Purkinje cell (primary cell): ENCODE measurements around the gene CMTM3. TPM values are rescaled to one million over a fixed set of nuclear protein-coding genes. Genes with fewer than 3 reads are reported as not detected.

ENCODE experiments used
- polyA plus RNA-seq: library from polyadenylated mRNA; unstranded; fragments of >200 nt; fragmentation: Nextera tagmentation; gene quantifications from 2 replicates; pipeline ENCODE4 v1.2.1, GENCODE V29; 2014

CMTM3 gene, protein sequence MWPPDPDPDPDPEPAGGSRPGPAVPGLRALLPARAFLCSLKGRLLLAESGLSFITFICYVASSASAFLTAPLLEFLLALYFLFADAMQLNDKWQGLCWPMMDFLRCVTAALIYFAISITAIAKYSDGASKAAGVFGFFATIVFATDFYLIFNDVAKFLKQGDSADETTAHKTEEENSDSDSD
- polyA plus RNA-seq: 0.87 TPM in 1 of 2 replicates, not detected in the other

GRCh38 chr16:66604376-66605176 is at the start of gene CMTM3:
Gene CMTM3, plus strand, starts transcription at chr16:66604704. Its CDS starts 102 bp downstream, at chr16:66604806.

DNA sequence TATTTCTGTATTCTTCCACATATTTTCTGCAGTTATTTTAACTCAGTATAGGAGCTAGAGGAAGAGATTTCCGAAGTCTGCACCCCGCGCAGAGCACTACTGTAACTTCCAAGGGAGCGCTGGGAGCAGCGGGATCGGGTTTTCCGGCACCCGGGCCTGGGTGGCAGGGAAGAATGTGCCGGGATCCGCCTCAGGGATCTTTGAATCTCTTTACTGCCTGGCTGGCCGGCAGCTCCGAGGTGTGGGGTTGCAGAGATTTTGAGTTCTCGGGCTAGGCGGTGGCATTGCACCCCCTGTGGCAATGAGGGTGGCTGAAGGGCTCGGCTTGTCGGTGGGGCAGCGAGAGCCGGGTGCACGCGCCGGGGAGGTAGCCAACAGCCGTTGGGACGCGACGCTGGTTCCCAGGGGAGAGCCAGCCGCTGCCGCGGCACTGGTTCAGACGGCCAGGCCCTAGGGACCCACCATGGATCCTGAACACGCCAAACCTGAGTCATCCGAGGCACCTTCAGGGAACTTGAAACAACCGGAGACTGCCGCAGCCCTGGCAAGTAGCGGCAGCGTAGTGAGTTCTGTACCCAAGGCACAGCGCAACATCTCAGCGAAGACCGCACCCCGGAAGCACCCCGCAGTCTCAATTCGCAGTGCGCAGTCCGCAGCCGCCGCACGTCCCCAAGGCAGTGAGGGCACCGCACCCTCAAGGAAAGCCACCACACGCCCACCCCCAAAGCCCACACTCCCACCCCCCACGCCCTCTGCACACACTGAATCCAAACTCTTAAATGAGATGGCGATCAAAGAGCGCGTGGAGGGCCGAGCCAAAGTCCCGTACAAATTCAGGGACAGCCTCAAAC is 38.2 kb upstream of the CMTM3 start, which contains the start of gene CMTM1:
Gene CMTM1 (plus strand): TSS at position 389 of the 851 bp plus-strand sequence. CDS start 75 bp downstream, at position 464.

DNA sequence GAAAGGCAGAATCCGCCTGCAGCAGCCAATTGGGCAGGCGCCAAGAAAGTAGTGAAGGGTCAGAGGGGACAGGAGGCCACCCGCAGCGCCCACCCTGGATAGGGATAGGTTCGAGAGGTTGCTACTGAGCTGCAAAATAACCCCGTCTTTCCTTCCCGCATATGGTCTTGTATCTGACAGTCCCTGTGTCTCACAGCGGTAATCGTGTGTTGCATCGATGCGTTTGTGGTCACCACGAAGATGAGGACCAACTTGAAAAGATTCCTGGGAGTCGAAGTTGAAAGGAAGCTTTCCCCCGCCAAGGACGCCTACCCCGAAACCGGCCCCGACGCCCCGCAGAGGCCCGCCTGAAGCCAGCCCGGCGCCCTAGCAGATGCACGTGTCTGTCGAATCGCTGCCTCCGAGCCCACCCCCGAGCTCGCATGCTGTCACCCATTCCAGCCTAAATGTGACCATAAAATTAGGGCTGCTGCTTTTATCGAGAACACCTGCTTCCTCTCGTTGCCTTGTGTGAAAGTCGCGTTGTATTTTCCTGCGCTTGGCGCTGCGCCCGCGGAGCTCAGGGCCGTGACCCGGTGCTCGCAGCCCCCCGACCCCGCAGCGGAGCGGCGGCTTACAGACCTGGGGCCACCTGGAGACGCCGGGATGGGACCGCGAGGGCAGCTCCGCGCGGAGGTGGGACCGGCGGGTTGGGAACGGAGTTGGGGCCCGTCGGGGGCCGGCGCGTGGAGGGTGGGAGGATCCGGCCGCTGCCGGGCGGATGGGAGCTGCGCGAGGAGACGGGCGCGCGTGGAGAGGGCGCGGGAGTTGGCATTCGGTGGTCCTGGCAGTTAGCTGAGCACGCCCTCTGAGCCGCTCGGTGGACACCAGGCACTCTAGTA is 25.6 kb upstream of the CMTM3 start, which contains the start of gene CMTM2:
Gene CMTM2 (plus strand): TSS at position 813 of the 881 bp plus-strand sequence. CDS start 145 bp downstream, outside the sequence.

Other genes with a start within 250 kb of the CMTM3 start
- 0.76 TPM in 1 of 2 replicates, not detected in the other for gene CDH5, start 238.0 kb upstream of the CMTM3 start, polyA plus RNA-seq
- not detected in 2 replicates for gene BEAN1, start 177.4 kb upstream of the CMTM3 start, polyA plus RNA-seq
- 32.4 and 41.7 TPM in 2 replicates for gene TK2, start 54.6 kb upstream of the CMTM3 start, polyA plus RNA-seq
- 92.4 and 93.7 TPM in 2 replicates for gene CKLF, start 52.1 kb upstream of the CMTM3 start, polyA plus RNA-seq
- not detected in 2 replicates for gene CMTM1, start 38.3 kb upstream of the CMTM3 start, polyA plus RNA-seq
- not detected in 2 replicates for gene CMTM2, start 25.2 kb upstream of the CMTM3 start, polyA plus RNA-seq
- 6.6 and 12.9 TPM in 2 replicates for gene CMTM4, start 92.0 kb downstream of the CMTM3 start, polyA plus RNA-seq
- gene DYNC1LI2, start 146.9 kb downstream of the CMTM3 start, polyA plus RNA-seq: 55.7 and 65.1 TPM in 2 replicates
- 0.34 TPM in 1 of 2 replicates, not detected in the other for gene TERB1, start 196.9 kb downstream of the CMTM3 start, polyA plus RNA-seq
- gene NAE1, start 226.3 kb downstream of the CMTM3 start, polyA plus RNA-seq: 161 and 180 TPM in 2 replicates
- 15.9 and 38.9 TPM in 2 replicates for gene CA7, start 239.7 kb downstream of the CMTM3 start, polyA plus RNA-seq